Germinal center (tissue), 1 donor: ENCODE data around the gene PTGDR2.
A peak's percentile ranks its signal among the peaks of the same experiment; 100 is the strongest.

Source experiments
- DNase-seq: peaks from one replicate; pipeline ENCODE4 v3.0.0; 2012; ENCODE audit warnings: mixed read lengths, low spot score

Gene PTGDR2

GRCh38 chr11:60855726-60856633 is at the start of gene PTGDR2:
PTGDR2 (minus strand) TSS chr11:60855950; CDS start chr11:60853722, 2,228 bp downstream.
- no peak for DNase-seq

DNA sequence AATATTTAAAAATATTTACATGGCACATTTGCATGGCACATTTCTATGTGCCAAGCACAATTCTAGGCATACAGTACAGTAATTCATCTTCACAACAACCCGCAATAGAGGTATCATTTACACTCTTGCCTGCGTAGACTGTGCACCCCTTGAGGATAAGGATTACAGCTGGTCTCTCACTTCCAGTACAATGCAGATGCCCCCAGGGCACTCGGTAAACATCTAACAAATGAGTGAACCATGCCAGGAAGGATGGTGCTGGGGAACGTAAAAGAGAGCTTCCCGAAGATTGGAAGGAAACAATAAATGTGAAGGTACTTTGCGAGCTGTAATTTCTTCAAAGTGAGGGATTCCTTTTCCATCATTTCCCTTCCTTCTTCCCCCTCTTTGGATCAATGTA is 49.3 kb upstream of the PTGDR2 start:
- DNase-seq = no peak

DNA sequence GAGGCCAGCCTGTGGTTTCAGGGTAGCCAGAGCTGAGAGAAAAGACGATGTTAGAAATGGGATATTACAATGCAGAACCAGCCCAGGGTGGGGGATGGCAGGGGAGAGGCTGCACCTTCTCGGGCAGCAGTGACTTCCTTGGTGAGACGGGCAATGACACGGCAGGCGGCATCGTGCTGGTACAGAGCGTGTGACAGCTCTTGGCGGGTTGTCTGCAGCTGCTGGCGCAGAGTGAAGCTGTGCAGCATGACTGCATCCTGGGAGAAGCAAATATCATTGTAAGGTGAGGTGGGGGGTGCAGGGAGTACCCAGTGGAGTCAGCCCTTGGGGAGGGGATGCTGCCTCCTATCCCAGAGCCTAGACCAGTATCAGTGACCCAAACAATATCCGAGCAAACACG is 46.9 kb upstream of the PTGDR2 start:
- DNase-seq = no peak

DNA sequence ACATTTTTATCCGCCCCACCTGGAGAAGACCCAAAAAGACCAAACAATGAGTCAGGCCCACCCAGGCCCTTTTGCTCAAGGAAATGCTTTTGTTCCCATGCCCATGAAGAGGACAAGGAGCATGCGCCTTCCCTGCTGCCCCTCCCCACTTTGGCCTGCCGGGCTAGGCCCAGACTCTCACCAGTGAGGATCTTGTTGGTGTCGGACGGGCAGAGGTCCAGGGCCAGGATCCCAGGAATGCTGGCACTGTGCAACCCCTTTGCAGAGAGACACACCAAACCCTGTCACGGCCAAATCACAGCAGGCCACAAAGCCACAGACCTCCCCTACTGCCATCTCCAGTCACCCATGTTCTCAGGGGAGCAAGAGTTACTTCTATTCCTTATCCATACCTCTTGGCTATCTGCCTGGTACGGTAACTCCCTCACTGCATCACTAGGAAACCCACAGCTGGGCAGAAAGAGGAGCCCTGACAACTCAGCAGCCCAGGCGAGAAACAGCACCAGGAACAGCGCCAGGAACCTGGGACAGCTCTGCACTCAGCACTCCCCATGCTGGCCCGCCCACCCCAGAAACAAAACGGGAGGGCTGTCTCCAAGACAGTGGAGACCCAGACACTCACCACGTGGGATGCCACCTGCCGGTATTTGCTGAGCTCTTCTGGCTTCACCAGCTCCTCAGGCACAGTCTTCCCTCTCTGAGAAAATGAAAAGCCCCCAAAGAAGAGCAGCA is 45.1 kb upstream of the PTGDR2 start:
- no peak for DNase-seq

DNA sequence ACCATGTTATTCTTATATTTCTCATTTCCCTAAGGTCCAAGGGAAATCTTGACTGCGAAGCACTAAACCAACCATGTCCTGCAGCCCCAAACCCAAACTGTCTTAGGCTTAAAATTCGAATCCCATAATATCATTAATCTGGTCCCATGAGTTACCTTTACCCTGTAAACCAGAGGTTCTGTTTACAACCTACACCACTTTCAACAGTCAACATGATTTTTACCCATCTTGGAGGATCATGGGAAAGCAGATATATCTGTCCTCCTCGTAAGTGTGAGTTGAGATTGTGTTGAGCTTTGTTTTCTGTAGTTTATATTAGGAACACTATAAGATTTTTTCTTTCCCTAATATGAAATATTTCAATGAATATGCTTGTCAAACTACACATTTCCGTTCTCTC is 44.2 kb upstream of the PTGDR2 start:
- no peak for DNase-seq

- DNase-seq = peak; percentile 60
Measured at GRCh38 chr11:60899046-60899936, 43.5 kb upstream of the PTGDR2 start.

DNA sequence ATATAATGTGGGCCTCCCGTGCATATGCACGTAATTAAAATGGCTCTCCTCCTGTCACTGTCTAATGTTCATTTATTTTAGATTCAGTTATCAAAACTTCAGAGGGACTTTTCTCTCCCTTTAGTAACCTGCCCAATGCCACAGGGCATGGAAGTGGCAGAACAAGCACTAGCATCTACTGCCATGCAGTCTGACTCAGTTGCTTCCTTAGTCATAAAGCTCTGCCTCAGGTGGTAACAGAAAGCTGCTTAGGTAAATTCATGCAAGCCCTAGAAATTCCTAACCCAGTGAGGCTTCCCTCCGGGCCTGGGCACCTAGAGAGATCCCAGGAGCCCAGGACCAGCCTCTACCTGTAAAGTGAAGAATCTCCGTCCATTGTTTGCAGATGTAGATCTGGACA is 41.7 kb upstream of the PTGDR2 start:
- no peak for DNase-seq

DNA sequence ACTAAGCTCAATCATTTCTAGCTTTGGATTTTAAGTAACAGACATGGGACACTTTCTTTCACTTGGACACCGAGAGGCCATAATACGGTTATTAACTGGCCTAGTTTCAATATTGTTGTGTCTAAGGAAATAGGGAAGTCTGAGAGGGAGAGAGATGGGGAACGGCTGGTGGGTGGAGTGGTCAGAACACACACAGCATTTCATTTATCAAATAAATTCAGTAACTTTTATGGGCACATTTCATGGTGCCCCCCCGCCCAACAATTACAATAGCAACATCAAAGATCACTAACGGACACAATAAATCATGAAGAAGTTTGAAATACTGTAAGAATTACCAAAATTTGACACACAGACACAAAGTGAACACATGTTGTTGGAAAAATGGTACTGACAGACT is 39.9 kb upstream of the PTGDR2 start:
- no peak for DNase-seq

DNA sequence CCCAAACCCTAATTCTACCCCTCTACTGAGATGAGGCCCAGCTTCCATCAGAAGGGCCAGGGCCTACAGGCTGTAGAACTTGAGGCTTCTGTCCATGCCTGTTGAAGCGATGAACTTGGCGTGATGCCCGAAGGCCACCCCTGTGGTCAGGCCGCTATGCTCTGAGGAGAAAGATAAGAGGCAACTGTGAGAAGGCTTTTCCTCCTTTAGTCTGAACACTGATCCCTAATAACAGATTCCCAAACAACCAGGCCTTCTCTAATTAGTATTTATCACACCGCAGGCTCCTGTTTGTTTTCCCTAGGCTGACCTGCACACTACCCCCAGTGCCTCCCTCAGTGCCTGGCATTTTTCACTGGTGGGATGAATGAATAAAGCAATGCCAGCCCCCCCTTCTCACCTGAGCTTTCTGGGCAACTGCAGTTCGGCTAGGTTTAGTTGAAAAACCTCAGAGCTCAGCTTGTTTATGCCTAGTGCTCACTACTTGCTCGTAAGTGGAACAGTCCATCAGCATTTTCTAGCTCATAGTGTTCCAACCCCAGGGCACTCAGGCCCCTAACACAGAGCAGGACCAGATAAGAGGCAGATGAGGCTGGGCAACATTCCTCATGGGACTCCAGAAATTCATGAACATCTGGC is 35.5 kb upstream of the PTGDR2 start:
- no peak for DNase-seq

DNA sequence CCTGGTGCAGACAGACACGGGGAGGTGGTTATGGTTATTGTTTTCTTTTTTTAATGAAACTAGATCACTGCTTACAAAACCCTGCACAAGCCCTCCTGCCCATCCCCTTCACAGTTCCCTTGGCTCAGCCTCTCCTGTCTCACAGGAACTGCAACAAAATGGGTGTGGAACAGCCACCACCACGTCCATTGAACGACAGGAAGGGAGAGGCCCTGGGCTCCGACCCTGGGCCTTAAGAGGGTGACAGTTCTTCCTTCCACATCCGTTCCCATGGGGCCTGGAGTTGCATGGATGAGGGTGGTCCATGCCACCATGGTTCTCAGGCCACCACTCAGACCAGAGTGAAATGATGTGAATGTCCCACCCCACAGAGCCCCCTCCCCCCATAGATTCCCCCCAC is 34.9 kb upstream of the PTGDR2 start:
- DNase-seq = no peak

DNA sequence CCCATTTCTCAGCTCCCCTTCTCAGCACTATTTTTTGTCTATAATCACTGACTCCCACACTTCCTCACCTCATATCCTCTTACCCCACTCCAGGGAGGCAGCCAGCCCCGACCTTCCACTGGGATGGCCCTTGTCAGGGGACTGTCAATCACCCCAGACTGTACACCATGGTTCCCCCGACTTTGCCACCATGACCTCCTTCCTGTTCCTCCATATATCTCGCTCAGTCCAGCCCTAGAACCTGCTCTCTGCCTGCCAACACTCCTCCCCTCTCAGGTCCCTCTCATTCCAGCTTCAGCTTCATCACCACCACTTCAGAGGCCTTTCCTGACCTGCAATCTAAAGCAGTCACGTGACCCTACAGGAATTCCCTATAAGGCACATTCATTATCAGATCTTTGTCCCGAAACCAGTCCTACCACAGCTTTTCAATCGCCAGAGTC is 34.1 kb upstream of the PTGDR2 start:
- DNase-seq = no peak

DNA sequence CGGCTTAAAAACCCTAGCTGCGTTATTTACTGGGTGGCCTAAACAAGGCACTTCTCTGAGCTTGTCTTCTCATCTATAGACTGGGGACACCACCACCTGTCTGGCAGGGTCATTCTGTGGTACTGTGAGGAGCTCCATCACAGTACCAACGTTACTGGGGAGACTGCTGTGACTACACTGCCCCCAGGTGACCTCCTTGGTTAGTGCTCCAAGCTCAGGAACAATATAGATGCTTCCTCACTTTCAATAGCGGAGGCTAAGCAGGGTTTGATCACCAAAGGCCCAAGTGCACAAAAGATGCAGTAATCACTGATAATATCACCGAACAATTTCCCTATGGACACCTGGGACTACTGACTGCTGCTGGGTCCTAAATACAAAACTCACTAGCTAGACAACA is 31.8 kb upstream of the PTGDR2 start:
- peak; percentile 50 for DNase-seq

GRCh38 chr11:60880643-60881282 is 25.0 kb upstream of the PTGDR2 start:
- no peak for DNase-seq

DNA sequence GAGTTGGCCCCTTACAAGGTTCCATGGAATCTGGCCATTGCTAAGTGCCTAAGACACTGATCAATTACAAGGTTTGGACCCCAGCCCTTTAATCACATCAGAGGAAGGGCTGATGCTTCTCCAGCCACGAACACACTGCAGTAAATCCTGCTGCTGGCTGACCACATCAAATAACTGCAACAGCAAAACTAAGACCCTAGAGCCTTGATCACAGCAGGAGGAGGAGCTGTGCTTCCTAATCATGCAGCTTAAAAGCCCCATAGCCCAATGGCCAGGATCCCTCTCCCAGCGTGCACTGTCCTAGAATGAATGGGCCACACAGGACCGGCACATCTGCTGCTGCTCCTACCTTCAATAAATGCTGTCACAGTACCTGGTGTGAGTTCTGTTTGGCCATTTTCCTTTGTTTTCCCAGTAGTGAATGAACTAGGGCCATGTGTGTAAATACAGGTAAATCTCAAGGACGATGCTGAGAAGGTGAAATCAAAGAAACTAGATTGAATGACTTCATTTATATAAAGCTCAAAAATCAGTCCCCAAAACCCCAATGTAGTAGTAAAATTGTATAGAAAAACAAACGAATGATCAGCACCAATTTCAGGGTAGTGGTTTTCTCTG is 24.3 kb upstream of the PTGDR2 start:
- DNase-seq = no peak

- no peak for DNase-seq
Measured at GRCh38 chr11:60879104-60879503, 23.4 kb upstream of the PTGDR2 start.

- no peak for DNase-seq
Measured at GRCh38 chr11:60878245-60879101, 22.7 kb upstream of the PTGDR2 start.

GRCh38 chr11:60876168-60876485 is 20.4 kb upstream of the PTGDR2 start:
- no peak for DNase-seq

DNA sequence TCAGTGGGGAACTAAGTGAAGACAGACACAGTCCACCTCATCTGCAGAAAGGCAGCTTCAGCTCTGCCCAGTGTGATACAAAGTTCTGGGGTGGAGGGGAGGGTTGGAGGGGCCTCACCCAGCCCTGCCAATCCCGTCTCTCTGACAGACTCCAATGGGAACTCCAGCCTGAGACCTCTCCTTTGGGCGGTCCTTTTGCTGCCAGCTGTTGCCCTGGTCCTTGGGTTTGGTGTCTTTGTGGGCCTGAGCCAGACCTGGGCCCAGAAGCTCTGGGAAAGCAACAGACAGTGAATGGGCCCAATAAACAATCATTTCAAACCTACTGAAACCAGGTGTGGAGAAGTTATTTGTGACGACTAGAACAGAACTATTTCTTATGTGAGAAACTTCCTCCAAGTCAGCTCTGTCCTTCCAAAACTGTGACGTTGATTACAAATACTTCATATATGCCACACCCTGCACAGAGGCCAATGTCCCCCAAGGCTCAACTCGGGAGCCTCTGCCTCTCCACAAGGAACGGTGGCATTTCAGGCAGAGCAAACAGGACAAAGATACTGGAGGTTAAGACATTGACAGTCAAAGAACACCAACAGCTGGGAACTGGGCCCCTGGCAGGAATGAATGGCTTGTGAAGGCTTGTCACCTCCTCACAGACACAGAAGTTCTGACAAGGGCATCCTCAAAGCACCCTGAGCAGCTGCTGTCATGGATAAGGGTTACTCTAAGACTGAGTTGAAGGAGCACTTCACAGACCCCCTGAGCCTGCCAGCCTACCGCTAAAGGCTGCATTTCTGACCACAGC is 19.8 kb upstream of the PTGDR2 start:
- no peak for DNase-seq
